DND-41 (cell line): ENCODE measurements around the gene NXN.
A peak's percentile ranks its signal among the peaks of the same experiment; 100 is the strongest.

Experiments
- ATAC-seq: fragments of 200-7000 bp; cut with Tn5 transposase; 3 replicates; pipeline ENCODE4 v1.9.1; 2021; ENCODE audit warnings: low read depth; ENCODE audit not compliant: insufficient read depth
- DNase-seq: peaks from one replicate; pipeline ENCODE4 v3.0.0-alpha.2; 2020
- H2AFZ ChIP-seq: 2 replicates; pipeline ENCODE4 v1.6.0; 2012; ENCODE audit warnings: low read depth, low read length
- H3K27ac ChIP-seq: 2 replicates; pipeline ENCODE4 v1.5.1; 2012; ENCODE audit warnings: low read length, inconsistent platforms
- H3K27me3 ChIP-seq: fragments of 200-600 bp; sonication (generic); 2 replicates; pipeline ENCODE4 v1.6.0; 2012; ENCODE audit warnings: low read length, mild to moderate bottlenecking, inconsistent platforms; ENCODE audit not compliant: insufficient read depth, poor library complexity
- H3K36me3 ChIP-seq: 2 replicates; pipeline ENCODE4 v1.5.1; 2012; ENCODE audit warnings: low read length, inconsistent platforms; ENCODE audit not compliant: insufficient read depth
- H3K4me1 ChIP-seq: 2 replicates; pipeline ENCODE4 v1.5.1; 2012; ENCODE audit warnings: mild to moderate bottlenecking, low read length; ENCODE audit not compliant: insufficient read depth
- H3K4me2 ChIP-seq: 2 replicates; pipeline ENCODE4 v1.6.0; 2012; ENCODE audit warnings: mild to moderate bottlenecking, moderate library complexity, low read length, inconsistent platforms; ENCODE audit not compliant: insufficient read depth
- H3K4me3 ChIP-seq, 2 experiments: fragments of 200-600 bp in 1 of 2; shearing (Covaris generic) in 1 of 2; 2 replicates each; pipeline ENCODE4 v1.5.1; 2012 to 2016; ENCODE audit warnings: inconsistent platforms in 2 of 2, low read length in 2 of 2, mild to moderate bottlenecking in 2 of 2, low read depth in 1 of 2, moderate library complexity in 1 of 2
- H3K79me2 ChIP-seq: 2 replicates; pipeline ENCODE4 v1.6.0; 2012; ENCODE audit warnings: low read length, inconsistent platforms; ENCODE audit not compliant: insufficient read depth
- H3K9ac ChIP-seq: 2 replicates; pipeline ENCODE4 v1.6.0; 2012; ENCODE audit warnings: low read depth, mild to moderate bottlenecking, inconsistent platforms, low read length, moderate library complexity
- H3K9me3 ChIP-seq: 2 replicates; pipeline ENCODE4 v1.5.1; 2012; ENCODE audit warnings: low read length, moderate library complexity, mild to moderate bottlenecking, inconsistent platforms; ENCODE audit not compliant: insufficient read depth, severe bottlenecking
- H4K20me1 ChIP-seq: 2 replicates; pipeline ENCODE4 v1.6.0; 2012; ENCODE audit warnings: low read length; ENCODE audit not compliant: insufficient read depth
- CTCF ChIP-seq: IDR thresholded peaks from 2 replicates; pipeline ENCODE4 v1.5.1; 2012; ENCODE audit warnings: borderline replicate concordance, low read length, moderate library complexity, mild to moderate bottlenecking; ENCODE audit not compliant: poor library complexity, severe bottlenecking; ENCODE audit errors: extremely low read depth
- EZH2 ChIP-seq: IDR thresholded peaks from 3 replicates; pipeline ENCODE4 v1.6.1; 2012; ENCODE audit warnings: borderline replicate concordance, low read depth, mild to moderate bottlenecking, moderate library complexity, low read length, inconsistent platforms; ENCODE audit not compliant: severe bottlenecking

The NXN gene

GRCh38 chr17:795721-796120 lies 183.9 kb downstream of the NXN start:
- Histone ChIP-seq H3K79me2 (no peaks in the 10 kb centered on the region), H3K4me3 (no peak overlapping the region), H3K27ac (no peak overlapping the region), H3K9me3 (no peaks in the 10 kb centered on the region), H3K27me3 (no peaks in the 10 kb centered on the region), H3K4me1 (no peaks in the 10 kb centered on the region), H4K20me1 (peaks cover 21% of the 10 kb centered on the region), H3K9ac (no peak overlapping the region), H2AFZ (no peak overlapping the region), H3K36me3 (peaks cover 36% of the 10 kb centered on the region), H3K4me2 (no peak overlapping the region)
- DNase-seq = no peak
- TF ChIP-seq CTCF = no peak
- no peak for TF ChIP-seq EZH2
- ATAC-seq = no peak

- TF ChIP-seq EZH2 (no peak), CTCF (no peak)
- H3K9me3 ChIP-seq = no peaks in the 10 kb centered on the region
- no peak overlapping the region for H3K9ac ChIP-seq
- peaks cover 21% of the 10 kb centered on the region for H4K20me1 ChIP-seq
- no peak overlapping the region for H3K4me2 ChIP-seq
- DNase-seq = no peak
- H3K27ac ChIP-seq = no peak overlapping the region
- no peaks in the 10 kb centered on the region for H3K4me1 ChIP-seq
- H3K36me3 ChIP-seq = peaks cover 39% of the 10 kb centered on the region
- H3K79me2 ChIP-seq = no peaks in the 10 kb centered on the region
- H3K27me3 ChIP-seq = no peaks in the 10 kb centered on the region
- no peak for ATAC-seq
- H3K4me3 ChIP-seq = no peak overlapping the region
- no peak overlapping the region for H2AFZ ChIP-seq
Measured at GRCh38 chr17:795276-795675, 184.3 kb downstream of the NXN start.

GRCh38 chr17:794876-795275 lies 184.7 kb downstream of the NXN start:
- H4K20me1 ChIP-seq = peaks cover 21% of the 10 kb centered on the region
- ATAC-seq (no peak), DNase-seq (no peak)
- H3K27ac ChIP-seq = no peak overlapping the region
- no peak overlapping the region for H3K9ac ChIP-seq
- H3K4me3 ChIP-seq = no peak overlapping the region
- no peaks in the 10 kb centered on the region for H3K79me2 ChIP-seq
- no peaks in the 10 kb centered on the region for H3K27me3 ChIP-seq
- H3K4me2 ChIP-seq = no peak overlapping the region
- no peaks in the 10 kb centered on the region for H3K9me3 ChIP-seq
- H2AFZ ChIP-seq = no peak overlapping the region
- TF ChIP-seq EZH2 (no peak), CTCF (peak; percentile 17)
- H3K36me3 ChIP-seq = peaks cover 43% of the 10 kb centered on the region
- no peaks in the 10 kb centered on the region for H3K4me1 ChIP-seq

- Histone ChIP-seq H2AFZ (no peak overlapping the region), H4K20me1 (peaks cover 20% of the 10 kb centered on the region), H3K4me1 (no peaks in the 10 kb centered on the region), H3K79me2 (no peaks in the 10 kb centered on the region), H3K9me3 (no peaks in the 10 kb centered on the region), H3K36me3 (peaks cover 69% of the 10 kb centered on the region), H3K27ac (no peak overlapping the region), H3K4me2 (no peak overlapping the region), H3K9ac (no peak overlapping the region), H3K4me3 (no peak overlapping the region), H3K27me3 (no peaks in the 10 kb centered on the region)
- peak; percentile 13 for TF ChIP-seq CTCF
- no peak for TF ChIP-seq EZH2
- DNase-seq = no peak
- no peak for ATAC-seq
Measured at GRCh38 chr17:792277-792676, 187.3 kb downstream of the NXN start.
